ENCODE results near the gene DHRS2.

The DHRS2 gene

DNA sequence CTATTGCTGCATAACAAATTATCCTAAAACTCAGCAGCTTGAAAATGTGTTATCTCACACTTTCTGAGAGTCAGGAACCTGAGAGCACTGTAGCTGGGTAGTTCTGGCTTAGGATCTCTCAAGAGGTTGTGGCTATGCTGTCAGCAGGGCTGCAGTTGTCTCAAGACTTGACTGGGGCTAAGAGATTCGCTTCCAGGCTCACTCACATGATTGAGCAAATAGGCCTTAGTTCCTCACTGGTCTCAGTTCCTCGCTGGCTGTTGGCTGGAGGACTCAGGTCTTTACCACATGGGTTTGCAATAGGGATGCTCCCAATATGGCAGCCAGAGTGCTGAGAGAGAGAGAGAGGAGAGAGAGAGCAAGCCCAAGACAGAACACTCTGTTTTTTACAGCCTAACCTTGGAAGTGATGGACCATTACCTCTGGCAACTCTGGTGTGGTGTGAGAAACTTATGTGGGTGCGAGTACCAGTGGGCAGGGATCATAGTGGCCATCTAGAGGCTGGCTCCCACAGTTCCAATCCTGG is 15.9 kb upstream of the DHRS2 start:
- DNase-seq (ENCODE audit: low read depth): no peak
- TF ChIP-seq, protein P1, sequence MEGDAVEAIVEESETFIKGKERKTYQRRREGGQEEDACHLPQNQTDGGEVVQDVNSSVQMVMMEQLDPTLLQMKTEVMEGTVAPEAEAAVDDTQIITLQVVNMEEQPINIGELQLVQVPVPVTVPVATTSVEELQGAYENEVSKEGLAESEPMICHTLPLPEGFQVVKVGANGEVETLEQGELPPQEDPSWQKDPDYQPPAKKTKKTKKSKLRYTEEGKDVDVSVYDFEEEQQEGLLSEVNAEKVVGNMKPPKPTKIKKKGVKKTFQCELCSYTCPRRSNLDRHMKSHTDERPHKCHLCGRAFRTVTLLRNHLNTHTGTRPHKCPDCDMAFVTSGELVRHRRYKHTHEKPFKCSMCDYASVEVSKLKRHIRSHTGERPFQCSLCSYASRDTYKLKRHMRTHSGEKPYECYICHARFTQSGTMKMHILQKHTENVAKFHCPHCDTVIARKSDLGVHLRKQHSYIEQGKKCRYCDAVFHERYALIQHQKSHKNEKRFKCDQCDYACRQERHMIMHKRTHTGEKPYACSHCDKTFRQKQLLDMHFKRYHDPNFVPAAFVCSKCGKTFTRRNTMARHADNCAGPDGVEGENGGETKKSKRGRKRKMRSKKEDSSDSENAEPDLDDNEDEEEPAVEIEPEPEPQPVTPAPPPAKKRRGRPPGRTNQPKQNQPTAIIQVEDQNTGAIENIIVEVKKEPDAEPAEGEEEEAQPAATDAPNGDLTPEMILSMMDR (conservative IDR thresholded peaks at IDR 0.05; ENCODE audit: low read depth, low read length): no peak
- H3K4me3 ChIP-seq (ENCODE audit: low read length): no peak overlapping the region

DNA sequence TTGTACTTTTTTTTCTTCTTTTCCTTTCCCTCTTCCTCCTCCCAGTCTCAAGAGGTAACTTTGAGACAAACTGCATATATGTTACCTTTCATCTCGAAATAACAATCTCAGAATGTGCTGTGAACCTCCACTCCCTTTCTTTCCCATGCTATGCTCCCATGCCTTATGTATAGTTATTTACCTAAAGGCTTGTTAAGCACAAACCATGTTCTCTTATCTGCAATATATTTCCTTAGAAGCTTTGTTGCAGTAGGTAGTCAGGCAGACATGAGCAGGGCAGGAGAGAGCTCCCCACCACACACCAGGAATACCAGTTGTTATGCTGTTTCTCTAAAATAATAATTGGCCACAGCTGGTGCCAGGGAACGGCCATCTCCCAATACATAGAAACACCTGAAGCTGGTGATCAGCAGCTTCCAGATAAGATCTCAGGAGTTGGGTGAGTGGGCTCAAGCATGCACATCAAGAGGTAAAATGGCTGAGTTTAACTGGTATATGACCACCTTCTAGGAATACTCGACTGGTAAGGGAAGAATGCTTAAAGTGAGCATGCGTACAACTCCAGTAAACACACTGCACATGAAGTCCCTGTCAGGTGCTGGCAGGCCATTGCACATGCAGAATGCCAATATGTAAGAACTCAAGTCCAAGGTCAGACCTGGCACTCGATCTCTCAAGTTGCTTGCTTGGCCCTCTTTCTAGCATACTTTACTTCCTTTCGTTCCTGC is 14.8 kb upstream of the DHRS2 start:
- H3K4me3 ChIP-seq (ENCODE audit: low read length): no peak overlapping the region
- DNase-seq (ENCODE audit: low read depth): no peak
- TF ChIP-seq, protein P1 (conservative IDR thresholded peaks at IDR 0.05; ENCODE audit: low read depth, low read length): no peak

DNA sequence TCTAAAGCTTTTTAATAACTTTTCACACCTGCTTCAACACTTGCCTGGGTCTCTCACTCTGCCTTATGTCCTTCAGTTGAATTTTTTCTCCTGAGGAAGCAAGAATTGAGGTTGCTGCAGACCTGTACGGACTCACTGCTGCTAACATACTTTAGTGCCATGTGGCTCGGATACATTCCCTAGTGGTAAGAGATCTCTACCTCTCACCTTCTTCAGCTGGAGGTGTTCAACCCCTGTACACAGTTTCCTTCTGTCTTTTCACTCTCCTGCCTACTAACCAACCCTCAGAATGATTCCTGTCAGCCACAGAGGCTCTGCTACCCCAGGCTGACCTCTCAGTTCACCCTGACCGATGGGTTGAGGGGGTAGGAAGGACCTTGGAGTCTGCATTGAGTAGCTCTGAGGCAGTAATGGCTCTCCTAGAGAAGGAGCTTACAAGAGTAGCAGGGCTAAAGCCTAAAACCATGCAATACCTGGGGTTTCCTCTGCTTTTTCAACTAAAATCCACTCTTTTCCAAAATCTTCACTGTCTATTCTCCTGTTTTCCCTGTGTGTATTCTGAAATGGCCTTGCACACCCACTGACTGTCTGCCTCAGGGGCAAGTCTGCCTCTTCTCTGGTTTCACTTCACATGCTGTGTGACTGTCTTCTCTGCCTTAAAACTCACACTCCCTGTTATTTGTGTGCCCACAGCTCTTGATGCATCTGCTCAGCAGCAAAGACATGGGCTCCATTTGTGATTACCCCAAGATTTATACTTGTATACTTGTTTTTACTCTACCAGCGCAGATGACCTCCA is 14.0 kb upstream of the DHRS2 start:
- H3K4me3 ChIP-seq (ENCODE audit: low read length): no peak overlapping the region
- TF ChIP-seq, protein P1 (conservative IDR thresholded peaks at IDR 0.05; ENCODE audit: low read depth, low read length): no peak
- DNase-seq (ENCODE audit: low read depth): no peak

DNA sequence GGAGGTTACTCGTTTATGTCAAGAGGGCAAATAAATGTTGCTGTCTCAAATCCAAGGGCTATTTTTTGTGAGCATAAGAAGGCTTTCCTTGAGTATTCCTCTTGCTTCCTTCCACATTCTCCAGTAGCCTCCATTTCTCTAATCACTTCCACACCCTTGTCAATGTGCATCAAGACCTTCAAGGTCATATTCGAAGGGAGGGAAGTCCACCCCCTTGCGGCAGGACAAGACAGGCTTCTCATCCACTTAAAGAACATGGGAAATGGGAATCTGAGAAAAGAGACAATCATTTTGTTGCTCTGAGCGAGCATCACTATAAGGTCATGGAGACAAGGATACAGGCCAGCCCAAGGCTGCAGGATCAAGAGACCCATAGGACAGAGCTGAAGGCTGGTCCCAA is 13.2 kb upstream of the DHRS2 start:
- DNase-seq (ENCODE audit: low read depth): no peak
- no peak overlapping the region for H3K4me3 ChIP-seq (ENCODE audit: low read length)
- TF ChIP-seq, protein P1 (conservative IDR thresholded peaks at IDR 0.05; ENCODE audit: low read depth, low read length): no peak

DNA sequence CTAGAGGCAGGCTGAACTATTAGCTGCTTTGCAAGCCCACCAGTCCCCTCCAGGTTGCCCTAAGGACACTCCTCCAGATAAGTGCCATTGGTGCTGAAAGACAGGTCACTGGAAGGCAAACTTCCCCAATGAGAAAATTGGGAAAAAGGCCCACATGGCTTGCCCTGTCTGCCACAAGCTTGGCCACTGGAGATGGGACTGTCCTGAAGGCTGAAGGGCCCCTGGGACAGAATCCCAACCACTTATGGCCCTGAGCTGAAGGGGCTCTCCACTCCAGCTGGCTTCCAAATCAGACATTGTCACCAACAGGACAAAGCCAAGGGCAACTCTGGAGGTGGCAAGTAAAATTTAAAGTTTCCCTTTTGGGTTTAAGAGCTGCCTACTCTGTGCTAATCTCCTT is 12.2 kb upstream of the DHRS2 start:
- no peak overlapping the region for H3K4me3 ChIP-seq (ENCODE audit: low read length)
- TF ChIP-seq, protein P1 (conservative IDR thresholded peaks at IDR 0.05; ENCODE audit: low read depth, low read length): no peak
- DNase-seq (ENCODE audit: low read depth): no peak

DNA sequence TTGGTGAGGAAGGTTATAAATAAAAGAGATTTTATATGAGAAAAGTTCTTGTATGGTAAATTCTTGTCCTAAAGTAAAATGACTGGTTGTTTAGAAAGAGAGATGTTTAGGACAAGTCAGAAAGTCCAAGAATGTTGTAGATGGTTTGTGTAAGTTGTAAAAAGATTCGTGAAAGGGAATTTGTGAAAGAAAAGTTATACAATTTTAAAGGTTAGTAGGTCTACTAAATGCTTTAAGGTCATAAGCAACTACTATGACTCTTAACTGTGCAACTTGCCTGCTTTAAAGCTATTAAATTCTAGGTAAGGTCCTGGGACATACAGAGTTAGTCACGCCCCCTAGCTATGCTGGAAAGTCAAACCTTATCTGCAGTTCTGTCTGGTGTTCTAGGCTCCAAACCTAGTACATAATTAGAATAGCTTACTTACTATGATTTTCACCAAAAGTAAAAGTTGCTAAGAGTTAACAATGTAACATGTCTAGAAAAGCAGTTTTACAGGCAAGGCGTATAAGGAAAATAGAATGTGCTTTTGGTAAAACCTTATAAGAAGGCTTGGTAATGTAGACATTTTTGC is 11.2 kb upstream of the DHRS2 start:
- no peak overlapping the region for H3K4me3 ChIP-seq (ENCODE audit: low read length)
- TF ChIP-seq, protein P1 (conservative IDR thresholded peaks at IDR 0.05; ENCODE audit: low read depth, low read length): no peak
- DNase-seq (ENCODE audit: low read depth): no peak

All from retinal pigment epithelial cell (primary cell).